GM12878 (cell line): ENCODE data around the gene ASCC3.

ENCODE experiments used
- ATF3 ChIP-seq: IDR thresholded peaks from 2 replicates; pipeline ENCODE4 v1.6.1; 2011; ENCODE audit warnings: low read depth, mild to moderate bottlenecking, low read length, moderate library complexity, borderline replicate concordance; ENCODE audit errors: extremely low read depth
- EGR1 ChIP-seq, 2 experiments: IDR thresholded peaks; 1 replicate in 1 of 2; 2 replicates in 1 of 2; pipeline ENCODE4 v1.6.1; 2011 to 2012; ENCODE audit warnings: low read depth in 2 of 2, low read length in 2 of 2, borderline replicate concordance in 1 of 2, mild to moderate bottlenecking in 1 of 2, moderate library complexity in 1 of 2
- EZH2 ChIP-seq: IDR thresholded peaks from 2 replicates; pipeline ENCODE4 v1.6.1; 2012; ENCODE audit warnings: low read depth, mild to moderate bottlenecking, control low read depth, inconsistent platforms, low read length, borderline replicate concordance; ENCODE audit not compliant: control insufficient read depth
- POLR2AphosphoS5 ChIP-seq: IDR thresholded peaks from 2 replicates; pipeline ENCODE4 v1.6.1; 2011; ENCODE audit warnings: mild to moderate bottlenecking, low read length, inconsistent platforms
- RAD51 ChIP-seq: fragments of 450-650 bp; IDR thresholded peaks from 2 replicates; pipeline ENCODE4 v1.6.1; 2016; ENCODE audit warnings: moderate library complexity, mild to moderate bottlenecking, inconsistent platforms
- WRNIP1 ChIP-seq: IDR thresholded peaks from 2 replicates; pipeline ENCODE4 v1.6.1; 2011; ENCODE audit warnings: low read depth, low read length, improper control_type of control experiment, borderline replicate concordance
- TF ChIP-seq, protein P1 (sequence below), 3 experiments: IDR thresholded peaks in 2 of 3; conservative IDR thresholded peaks in 1 of 3; 2 replicates each; pipeline ENCODE4 v1.5.1; 2011; ENCODE audit warnings: low read depth in 3 of 3, low read length in 3 of 3, mild to moderate bottlenecking in 3 of 3, control low read depth in 2 of 3, moderate library complexity in 2 of 3, inconsistent platforms in 1 of 3, mixed read lengths in 1 of 3; ENCODE audit not compliant: control insufficient read depth in 2 of 3, insufficient read depth in 1 of 3; ENCODE audit errors: extremely low read depth in 1 of 3

DNA sequence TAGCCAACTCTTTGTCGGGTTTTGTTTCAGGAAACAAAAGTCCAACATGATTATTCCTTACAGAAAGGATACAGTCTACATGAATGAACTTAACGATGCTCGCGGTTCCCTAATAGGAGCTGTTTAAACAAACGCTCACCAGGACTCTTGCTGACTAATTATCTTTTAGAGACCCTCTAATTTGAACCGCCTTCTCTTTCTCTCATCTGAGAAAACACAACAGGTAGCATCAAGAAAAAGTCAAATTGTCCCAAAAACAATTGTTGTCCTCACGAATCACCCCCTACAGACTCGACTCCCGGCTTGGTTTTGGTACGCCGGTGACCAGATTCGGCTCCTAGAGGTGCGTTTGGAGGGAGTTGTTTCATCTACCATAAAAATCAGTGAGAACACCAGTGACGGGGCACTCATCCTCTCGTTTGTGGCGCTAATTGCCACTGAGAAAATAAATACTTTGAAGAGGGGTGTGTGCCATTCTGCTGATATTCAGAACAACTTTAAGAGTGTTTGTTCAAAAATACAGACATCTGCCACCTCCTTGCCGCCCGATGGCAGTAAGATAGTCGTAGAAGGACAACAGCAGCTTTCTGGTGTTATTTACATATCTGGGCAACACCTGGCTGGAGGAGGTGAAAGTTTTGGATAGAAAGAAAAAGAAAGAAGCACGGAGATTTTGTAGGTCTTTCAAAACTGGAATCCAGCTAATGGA, 415.3 kb downstream of the ASCC3 start:
- no peak for TF ChIP-seq POLR2AphosphoS5
- TF ChIP-seq, protein P1, sequence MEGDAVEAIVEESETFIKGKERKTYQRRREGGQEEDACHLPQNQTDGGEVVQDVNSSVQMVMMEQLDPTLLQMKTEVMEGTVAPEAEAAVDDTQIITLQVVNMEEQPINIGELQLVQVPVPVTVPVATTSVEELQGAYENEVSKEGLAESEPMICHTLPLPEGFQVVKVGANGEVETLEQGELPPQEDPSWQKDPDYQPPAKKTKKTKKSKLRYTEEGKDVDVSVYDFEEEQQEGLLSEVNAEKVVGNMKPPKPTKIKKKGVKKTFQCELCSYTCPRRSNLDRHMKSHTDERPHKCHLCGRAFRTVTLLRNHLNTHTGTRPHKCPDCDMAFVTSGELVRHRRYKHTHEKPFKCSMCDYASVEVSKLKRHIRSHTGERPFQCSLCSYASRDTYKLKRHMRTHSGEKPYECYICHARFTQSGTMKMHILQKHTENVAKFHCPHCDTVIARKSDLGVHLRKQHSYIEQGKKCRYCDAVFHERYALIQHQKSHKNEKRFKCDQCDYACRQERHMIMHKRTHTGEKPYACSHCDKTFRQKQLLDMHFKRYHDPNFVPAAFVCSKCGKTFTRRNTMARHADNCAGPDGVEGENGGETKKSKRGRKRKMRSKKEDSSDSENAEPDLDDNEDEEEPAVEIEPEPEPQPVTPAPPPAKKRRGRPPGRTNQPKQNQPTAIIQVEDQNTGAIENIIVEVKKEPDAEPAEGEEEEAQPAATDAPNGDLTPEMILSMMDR (IDR thresholded peaks at IDR 0.05 in 2 of 3, conservative IDR thresholded peaks at IDR 0.05 in 1 of 3; ENCODE audit: control insufficient read depth in 2 of 3, extremely low read depth in 1 of 3, insufficient read depth in 1 of 3, low read depth in 3 of 3, low read length in 3 of 3) = no peak
- no peak for TF ChIP-seq EGR1 (IDR thresholded peaks at IDR 0.05; ENCODE audit: borderline replicate concordance in 1 of 2, low read depth in 2 of 2, low read length in 2 of 2)
- peak; percentile 76; the same call in 1 of the 2 replicates for TF ChIP-seq EZH2
- TF ChIP-seq ATF3 = no peak
- no peak for TF ChIP-seq WRNIP1
- no peak for TF ChIP-seq RAD51
